ENCODE measurements around the gene BHLHE41. TPM values are rescaled to one million over a fixed set of nuclear protein-coding genes. Genes with fewer than 3 reads are reported as not detected.

Gene BHLHE41
- total and polyA plus RNA-seq, 10 donors, result 7.2 to 46.9 (median 24.4) TPM

GRCh38 chr12:26164118-26164517 lies 39.3 kb upstream of the BHLHE41 start:
- H3K4me3 ChIP-seq, result no peak overlapping the region
- peaks cover 0 to 3% (median 0%) of the 10 kb centered on the region in 6 donors for H3K4me1 ChIP-seq
- no peaks in the 10 kb centered on the region for H3K9me3 ChIP-seq
- intact Hi-C loops (cut with DNase I; ENCODE audit: low total_unique reads), result no loop called here
- no peaks in the 10 kb centered on the region for H3K27me3 ChIP-seq (replicated peaks in 1 of 7)
- 58 to 91% (median 75%) methylated on average over 3 of the region's 3 CpGs for WGBS, 5 donors
- no peak overlapping the region for H3K27ac ChIP-seq
- no peaks in the 10 kb centered on the region for H3K36me3 ChIP-seq
- TF ChIP-seq POLR2A (IDR thresholded peaks at IDR 0.05), result no peak
- TF ChIP-seq POLR2AphosphoS5 (IDR thresholded peaks at IDR 0.05), result no peak
- TF ChIP-seq, protein P1, sequence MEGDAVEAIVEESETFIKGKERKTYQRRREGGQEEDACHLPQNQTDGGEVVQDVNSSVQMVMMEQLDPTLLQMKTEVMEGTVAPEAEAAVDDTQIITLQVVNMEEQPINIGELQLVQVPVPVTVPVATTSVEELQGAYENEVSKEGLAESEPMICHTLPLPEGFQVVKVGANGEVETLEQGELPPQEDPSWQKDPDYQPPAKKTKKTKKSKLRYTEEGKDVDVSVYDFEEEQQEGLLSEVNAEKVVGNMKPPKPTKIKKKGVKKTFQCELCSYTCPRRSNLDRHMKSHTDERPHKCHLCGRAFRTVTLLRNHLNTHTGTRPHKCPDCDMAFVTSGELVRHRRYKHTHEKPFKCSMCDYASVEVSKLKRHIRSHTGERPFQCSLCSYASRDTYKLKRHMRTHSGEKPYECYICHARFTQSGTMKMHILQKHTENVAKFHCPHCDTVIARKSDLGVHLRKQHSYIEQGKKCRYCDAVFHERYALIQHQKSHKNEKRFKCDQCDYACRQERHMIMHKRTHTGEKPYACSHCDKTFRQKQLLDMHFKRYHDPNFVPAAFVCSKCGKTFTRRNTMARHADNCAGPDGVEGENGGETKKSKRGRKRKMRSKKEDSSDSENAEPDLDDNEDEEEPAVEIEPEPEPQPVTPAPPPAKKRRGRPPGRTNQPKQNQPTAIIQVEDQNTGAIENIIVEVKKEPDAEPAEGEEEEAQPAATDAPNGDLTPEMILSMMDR (IDR thresholded peaks at IDR 0.05 in 8 of 11, conservative IDR thresholded peaks at IDR 0.05 in 3 of 11), result no peak
- no peak for DNase-seq

- peak overlapping the region in 3 of 8 donors; percentile 28 to 40 (median 36) for H3K27ac ChIP-seq
- H3K27me3 ChIP-seq (replicated peaks in 1 of 7), result no peaks in the 10 kb centered on the region
- 57 to 79% (median 67%) methylated on average over 4 of the region's 4 CpGs for WGBS, 5 donors
- DNase-seq, result no peak
- TF ChIP-seq POLR2A (IDR thresholded peaks at IDR 0.05) (no peak), POLR2AphosphoS5 (IDR thresholded peaks at IDR 0.05) (no peak)
- TF ChIP-seq, protein P1 (IDR thresholded peaks at IDR 0.05 in 8 of 11, conservative IDR thresholded peaks at IDR 0.05 in 3 of 11), result no peak
- H3K4me3 ChIP-seq, result no peak overlapping the region
- H3K4me1 ChIP-seq, result peaks cover 0 to 15% (median 5%) of the 10 kb centered on the region in 6 donors
- H3K9me3 ChIP-seq, result no peaks in the 10 kb centered on the region
- intact Hi-C loops (cut with DNase I; ENCODE audit: low total_unique reads), result no loop called here
- no peaks in the 10 kb centered on the region for H3K36me3 ChIP-seq
Observed at GRCh38 chr12:26162905-26163304, 38.1 kb upstream of the BHLHE41 start.

GRCh38 chr12:26162174-26162573 lies 37.3 kb upstream of the BHLHE41 start:
- Histone ChIP-seq H3K4me3 (no peak overlapping the region), H3K27me3 (replicated peaks in 1 of 7) (no peaks in the 10 kb centered on the region), H3K4me1 (peaks cover 0 to 22% (median 8%) of the 10 kb centered on the region in 6 donors), H3K9me3 (no peaks in the 10 kb centered on the region), H3K27ac (peak overlapping the region in 1 of 8 donors; percentile 18), H3K36me3 (no peaks in the 10 kb centered on the region)
- intact Hi-C loops (cut with DNase I; ENCODE audit: low total_unique reads), result no loop called here
- DNase-seq, result no peak
- TF ChIP-seq POLR2A (IDR thresholded peaks at IDR 0.05), result no peak
- TF ChIP-seq, protein P1 (IDR thresholded peaks at IDR 0.05 in 8 of 11, conservative IDR thresholded peaks at IDR 0.05 in 3 of 11), result no peak
- TF ChIP-seq POLR2AphosphoS5 (IDR thresholded peaks at IDR 0.05), result no peak
- 69 to 87% (median 75%) methylated on average over 1 of the region's 1 CpG for WGBS, 5 donors

GRCh38 chr12:26158078-26158764 lies 33.4 kb upstream of the BHLHE41 start:
- no peaks in the 10 kb centered on the region for H3K36me3 ChIP-seq
- DNase-seq, result no peak
- peaks cover 0 to 51% (median 18%) of the 10 kb centered on the region in 6 donors for H3K4me1 ChIP-seq
- no peak overlapping the region for H3K4me3 ChIP-seq
- intact Hi-C loops (cut with DNase I; ENCODE audit: low total_unique reads), result no loop called here
- 56 to 67% (median 62%) methylated on average over 3 of the region's 3 CpGs for WGBS, 5 donors
- TF ChIP-seq POLR2AphosphoS5 (IDR thresholded peaks at IDR 0.05) (peak in 1 of 3 donors; percentile 23), POLR2A (IDR thresholded peaks at IDR 0.05) (no peak)
- TF ChIP-seq, protein P1 (IDR thresholded peaks at IDR 0.05 in 8 of 11, conservative IDR thresholded peaks at IDR 0.05 in 3 of 11), result peak in 2 of 11 experiments; percentile 17 to 18
- H3K27me3 ChIP-seq (replicated peaks in 1 of 7), result no peaks in the 10 kb centered on the region
- peak overlapping the region in 7 of 8 donors; percentile 5 to 87 (median 76) for H3K27ac ChIP-seq
- H3K9me3 ChIP-seq, result no peaks in the 10 kb centered on the region

Data from spleen (tissue), 11 donors.